Thymus (tissue), 11 donors: ENCODE results near the gene TRIM43. TPM values are rescaled to one million over a fixed set of nuclear protein-coding genes. Genes with fewer than 3 reads are reported as not detected.
"Not testable (repeated sequence)": the region's sequence is repeated elsewhere in the genome, so short reads cannot be mapped to it uniquely, and the experiment has no call there.

Source experiments
- DNase-seq, 9 donors: peaks; one replicate each; pipeline ENCODE4 v3.0.0-alpha.2; 2013; ENCODE audit warnings: low spot score in 9 of 9, low read depth in 6 of 9, missing footprints in 1 of 9
- H3K27ac ChIP-seq, 2 donors: one replicate each; pipeline ENCODE4 v1.5.1; 2013; ENCODE audit warnings: control low read depth in 1 of 2, low read depth in 1 of 2, low read length in 1 of 2, mild to moderate bottlenecking in 1 of 2, moderate library complexity in 1 of 2
- H3K27me3 ChIP-seq, 2 donors: one replicate each; pipeline ENCODE4 v1.5.1; 2013; ENCODE audit warnings: low read length in 1 of 2; ENCODE audit not compliant: control insufficient read depth in 2 of 2, insufficient read depth in 1 of 2
- H3K36me3 ChIP-seq, 2 donors: one replicate each; pipeline ENCODE4 v1.5.1; 2013; ENCODE audit warnings: low read length in 1 of 2, mild to moderate bottlenecking in 1 of 2, moderate library complexity in 1 of 2; ENCODE audit not compliant: control insufficient read depth in 2 of 2, insufficient read depth in 2 of 2
- H3K4me1 ChIP-seq, 2 donors: one replicate each; pipeline ENCODE4 v1.5.1; 2013; ENCODE audit warnings: low read length in 2 of 2; ENCODE audit not compliant: control insufficient read depth in 2 of 2, insufficient read depth in 2 of 2
- H3K4me3 ChIP-seq, 2 donors: one replicate each; pipeline ENCODE4 v1.5.1; 2013; ENCODE audit warnings: low read length in 2 of 2, control low read depth in 1 of 2, mild to moderate bottlenecking in 1 of 2
- H3K9me3 ChIP-seq, 2 donors: one replicate each; pipeline ENCODE4 v1.5.1; 2013; ENCODE audit warnings: low read length in 1 of 2, mild to moderate bottlenecking in 1 of 2; ENCODE audit not compliant: control insufficient read depth in 2 of 2, insufficient read depth in 1 of 2
- WGBS: extraction: QIAGEN DNeasy Blood & Tissue Kit; methylation state at CpG from one replicate; pipeline ENCODE4 v1.1.7; 2013; 5-methylcytosine and 5-hydroxymethylcytosine counted together
- polyA plus RNA-seq: library from polyadenylated mRNA; stranded (reverse); fragments of 200-250 nt; gene quantifications from one replicate; pipeline ENCODE4 v1.2.3, GENCODE V29; 2013
- total RNA-seq: library from RNA; stranded (reverse); fragments of 120-200 nt; gene quantifications from one replicate; pipeline ENCODE4 v1.2.4, GENCODE V29; 2013
- donor health status: healthy.

Gene TRIM43
- total and polyA plus RNA-seq, 2 donors, result 0.66 to 1.5 TPM

DNA sequence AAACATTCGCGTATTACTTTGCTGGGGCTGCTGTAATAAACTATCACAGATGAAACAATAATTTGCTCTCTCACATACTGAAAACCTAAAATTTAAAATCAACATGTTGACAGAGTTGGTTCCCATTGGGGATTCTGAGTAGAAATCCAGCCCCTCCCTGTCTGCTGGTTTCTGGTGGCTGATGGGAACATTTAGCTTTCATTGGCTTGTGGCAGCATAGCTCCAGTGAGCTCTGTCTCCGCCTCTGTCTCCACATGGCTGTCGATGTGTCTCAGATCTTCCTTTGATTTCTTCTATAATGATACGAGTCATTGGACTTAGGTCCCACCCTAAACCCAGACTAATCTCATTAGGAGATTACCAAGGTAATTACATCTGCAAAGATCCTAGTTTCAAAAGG is 30.9 kb downstream of the TRIM43 start:
- no CpG with 5 or more reads among the region's 5 CpGs for WGBS
- H3K4me3 ChIP-seq, result not testable (repeated sequence)

GRCh38 chr2:95630987-95631386 is 39.2 kb downstream of the TRIM43 start:
- not testable (repeated sequence) for H3K27ac ChIP-seq, H3K4me3 ChIP-seq, H3K27me3 ChIP-seq, H3K36me3 ChIP-seq, H3K9me3 ChIP-seq, DNase-seq, H3K4me1 ChIP-seq
- no CpG with 5 or more reads among the region's 2 CpGs for WGBS

More for the DNA sequence above, 30.9 kb downstream of the TRIM43 start:
- H3K4me1 ChIP-seq, H3K27me3 ChIP-seq, H3K9me3 ChIP-seq, H3K27ac ChIP-seq, DNase-seq, H3K36me3 ChIP-seq: not testable (repeated sequence)

DNA sequence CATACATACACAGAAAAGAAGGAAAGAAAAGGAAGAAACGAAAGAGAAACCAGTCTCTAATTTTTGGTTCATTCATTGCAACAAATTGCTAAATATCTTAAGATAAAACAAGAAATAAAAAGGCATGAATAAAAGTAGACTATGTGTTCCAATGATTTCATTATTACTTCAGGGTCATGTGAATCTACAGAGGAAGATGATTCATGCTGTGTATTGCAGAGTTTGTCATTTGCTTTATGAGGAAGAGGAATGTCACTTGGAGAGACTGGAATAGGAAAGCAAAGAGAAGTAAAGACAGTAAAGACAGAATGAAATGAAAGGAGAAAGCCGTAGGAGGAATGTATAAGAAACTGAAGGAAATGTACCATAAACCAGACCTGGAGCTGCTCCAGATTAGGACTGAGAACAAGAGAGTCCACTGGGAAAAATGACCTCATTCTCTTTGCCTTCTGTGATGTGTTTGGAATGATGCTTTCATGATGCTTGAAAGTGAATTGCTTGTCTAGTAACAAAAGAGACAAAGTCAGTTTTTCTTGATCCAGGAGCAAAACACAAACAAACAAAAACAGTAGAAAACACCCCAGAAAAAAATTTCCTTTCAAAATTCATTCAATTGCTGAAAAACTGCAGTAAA is 41.9 kb downstream of the TRIM43 start:
- WGBS, result no CpG with 5 or more reads among the region's 2 CpGs

DNA sequence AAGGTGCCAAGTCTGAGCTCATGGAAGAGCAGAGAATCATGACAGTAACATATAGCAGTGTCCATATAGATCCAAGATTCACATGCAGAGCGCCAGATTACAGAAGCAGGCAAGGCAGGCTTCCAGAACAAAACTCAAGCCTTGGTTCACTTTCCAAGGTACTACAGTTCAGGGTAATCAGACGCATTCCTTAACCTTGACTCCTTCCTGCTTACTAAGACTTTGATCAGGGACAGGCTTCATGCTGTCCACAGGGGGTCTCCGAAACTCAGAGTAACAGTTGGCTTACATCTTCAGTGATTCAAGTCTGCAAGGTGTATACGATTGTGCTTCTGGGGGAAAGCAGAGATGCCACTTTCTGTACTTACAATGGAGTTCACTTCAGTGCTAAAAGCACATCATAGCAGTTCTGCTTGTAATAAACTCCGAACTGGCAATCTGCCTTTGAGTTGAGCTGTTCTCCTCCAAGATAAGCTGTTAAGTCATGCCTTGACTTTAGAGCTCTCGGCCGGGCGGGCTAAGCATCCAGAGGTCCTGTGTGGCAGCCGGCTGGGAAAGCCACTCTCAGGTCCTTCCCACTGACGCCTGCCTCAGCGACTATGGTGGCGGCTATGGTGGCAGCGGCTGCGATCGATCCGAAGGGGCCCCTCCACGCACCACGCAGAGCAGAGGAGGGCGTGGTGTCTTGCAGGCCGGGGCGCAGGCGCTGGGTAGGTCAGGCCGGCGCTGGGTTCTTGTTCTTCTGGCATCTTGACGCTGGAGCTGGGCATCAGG is 48.9 kb downstream of the TRIM43 start:
- not testable (repeated sequence) for DNase-seq, H3K9me3 ChIP-seq, H3K4me1 ChIP-seq, H3K4me3 ChIP-seq, H3K36me3 ChIP-seq, H3K27ac ChIP-seq, H3K27me3 ChIP-seq
- 94% methylated on average over 2 of the region's 25 CpGs for WGBS

More for the DNA sequence above, 41.9 kb downstream of the TRIM43 start:
- H3K4me3 ChIP-seq, DNase-seq, H3K9me3 ChIP-seq, H3K36me3 ChIP-seq, H3K27ac ChIP-seq, H3K4me1 ChIP-seq, H3K27me3 ChIP-seq: not testable (repeated sequence)

DNA sequence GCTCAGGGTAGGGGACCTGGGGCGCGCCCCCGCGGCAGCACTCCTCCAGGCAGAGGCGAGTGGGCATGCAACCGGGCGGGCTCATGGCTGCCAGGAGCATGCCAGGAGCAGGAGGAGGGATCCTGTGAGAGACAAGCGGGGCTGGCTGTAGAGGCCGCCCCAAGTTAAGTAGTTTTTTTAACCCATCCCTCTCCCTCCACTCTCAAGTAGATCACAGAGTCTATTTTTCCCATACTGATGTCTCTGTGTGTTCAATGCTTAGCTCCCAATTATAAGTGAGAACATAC is 49.4 kb downstream of the TRIM43 start:
- no CpG with 5 or more reads among the region's 9 CpGs for WGBS
- H3K4me3 ChIP-seq, H3K4me1 ChIP-seq, DNase-seq, H3K27me3 ChIP-seq, H3K36me3 ChIP-seq, H3K27ac ChIP-seq, H3K9me3 ChIP-seq: not testable (repeated sequence)

GRCh38 chr2:95641787-95642186 is 50.0 kb downstream of the TRIM43 start:
- H3K9me3 ChIP-seq, H3K4me1 ChIP-seq, H3K4me3 ChIP-seq, DNase-seq, H3K36me3 ChIP-seq, H3K27ac ChIP-seq, H3K27me3 ChIP-seq: not testable (repeated sequence)
- 100% methylated on average over 1 of the region's 2 CpGs for WGBS

DNA sequence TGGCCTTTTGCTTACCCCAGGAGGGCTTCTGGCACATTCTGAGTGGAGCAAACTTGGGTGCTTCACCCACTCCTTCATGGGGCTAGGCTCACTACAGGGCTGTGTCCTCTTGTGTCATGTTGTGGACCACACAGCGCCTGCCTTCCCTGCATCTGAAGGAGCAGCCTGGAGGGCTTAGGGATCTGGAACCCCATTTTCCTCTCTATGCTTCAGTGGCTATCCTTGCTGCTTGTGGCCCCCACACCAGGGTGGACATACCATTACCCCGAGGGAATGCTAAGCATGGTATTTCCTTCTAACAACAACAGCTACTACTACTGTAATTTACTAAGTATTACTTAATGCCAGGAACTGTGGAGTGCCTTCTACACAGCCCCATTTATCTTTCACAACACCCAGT is 50.6 kb downstream of the TRIM43 start:
- not testable (repeated sequence) for H3K36me3 ChIP-seq, H3K27ac ChIP-seq, H3K4me1 ChIP-seq, H3K27me3 ChIP-seq, DNase-seq, H3K9me3 ChIP-seq, H3K4me3 ChIP-seq
- WGBS, result 97% methylated on average over 2 of the region's 2 CpGs

- not testable (repeated sequence) for H3K4me3 ChIP-seq, H3K27me3 ChIP-seq, H3K9me3 ChIP-seq, DNase-seq, H3K27ac ChIP-seq, H3K4me1 ChIP-seq, H3K36me3 ChIP-seq
- 95% methylated on average over 1 of the region's 4 CpGs for WGBS
These were observed 51.1 kb downstream of the TRIM43 start for GRCh38 chr2:95642951-95643350.

- not testable (repeated sequence) for H3K9me3 ChIP-seq, H3K27ac ChIP-seq, H3K36me3 ChIP-seq, H3K4me3 ChIP-seq, DNase-seq, H3K27me3 ChIP-seq, H3K4me1 ChIP-seq
- no CpG with 5 or more reads among the region's 2 CpGs for WGBS
These were observed 53.5 kb downstream of the TRIM43 start for GRCh38 chr2:95645312-95645711.
